NB4 (cell line): ENCODE results near the gene ART1.

Experiments
- DNase-seq: peaks from one replicate; pipeline ENCODE4 v3.0.0; 2010; ENCODE audit warnings: low read depth
- H3K4me3 ChIP-seq: one replicate; pipeline ENCODE4 v1.5.1; 2011; ENCODE audit warnings: mild to moderate bottlenecking, low read depth, low read length, moderate library complexity
- MYC ChIP-seq: IDR thresholded peaks from 2 replicates; pipeline ENCODE4 v1.6.1; 2011; ENCODE audit warnings: low read depth, low read length
- POLR2A ChIP-seq: IDR thresholded peaks from 2 replicates; pipeline ENCODE4 v1.6.1; 2011; ENCODE audit warnings: mild to moderate bottlenecking; ENCODE audit not compliant: insufficient read length; ENCODE audit errors: extremely low read depth
- TF ChIP-seq, protein P1 (sequence below): IDR thresholded peaks from 2 replicates; pipeline ENCODE4 v1.6.1; 2011; ENCODE audit warnings: low read depth, low read length
- TF ChIP-seq, protein P2 (sequence below): IDR thresholded peaks from one replicate; pipeline ENCODE4 v1.5.1; 2012; ENCODE audit warnings: low read depth, low read length

The ART1 gene

DNA sequence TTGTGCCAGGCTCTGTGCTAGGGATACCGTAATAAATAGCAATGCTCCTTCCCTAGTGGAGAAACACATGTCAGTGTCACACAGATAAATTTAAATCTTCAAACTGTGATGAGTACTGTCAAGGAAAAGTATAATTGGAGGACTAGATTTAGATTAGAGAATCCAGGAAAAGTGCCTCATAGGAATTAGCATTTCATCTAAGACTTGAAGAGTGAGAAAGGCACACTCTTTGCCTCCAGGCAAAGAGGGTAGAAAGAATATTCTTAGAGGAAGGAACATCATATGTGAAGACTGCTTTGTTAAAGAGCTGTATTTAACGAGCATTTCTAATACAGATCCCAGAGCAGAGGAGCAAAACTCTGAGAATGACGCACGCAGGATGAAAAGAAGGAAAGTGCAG is 34.1 kb upstream of the ART1 start:
- no peak overlapping the region for H3K4me3 ChIP-seq
- DNase-seq: no peak
- TF ChIP-seq POLR2A (no peak), MYC (no peak)
- TF ChIP-seq, protein P1, sequence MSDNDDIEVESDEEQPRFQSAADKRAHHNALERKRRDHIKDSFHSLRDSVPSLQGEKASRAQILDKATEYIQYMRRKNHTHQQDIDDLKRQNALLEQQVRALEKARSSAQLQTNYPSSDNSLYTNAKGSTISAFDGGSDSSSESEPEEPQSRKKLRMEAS: no peak
- TF ChIP-seq, protein P2, sequence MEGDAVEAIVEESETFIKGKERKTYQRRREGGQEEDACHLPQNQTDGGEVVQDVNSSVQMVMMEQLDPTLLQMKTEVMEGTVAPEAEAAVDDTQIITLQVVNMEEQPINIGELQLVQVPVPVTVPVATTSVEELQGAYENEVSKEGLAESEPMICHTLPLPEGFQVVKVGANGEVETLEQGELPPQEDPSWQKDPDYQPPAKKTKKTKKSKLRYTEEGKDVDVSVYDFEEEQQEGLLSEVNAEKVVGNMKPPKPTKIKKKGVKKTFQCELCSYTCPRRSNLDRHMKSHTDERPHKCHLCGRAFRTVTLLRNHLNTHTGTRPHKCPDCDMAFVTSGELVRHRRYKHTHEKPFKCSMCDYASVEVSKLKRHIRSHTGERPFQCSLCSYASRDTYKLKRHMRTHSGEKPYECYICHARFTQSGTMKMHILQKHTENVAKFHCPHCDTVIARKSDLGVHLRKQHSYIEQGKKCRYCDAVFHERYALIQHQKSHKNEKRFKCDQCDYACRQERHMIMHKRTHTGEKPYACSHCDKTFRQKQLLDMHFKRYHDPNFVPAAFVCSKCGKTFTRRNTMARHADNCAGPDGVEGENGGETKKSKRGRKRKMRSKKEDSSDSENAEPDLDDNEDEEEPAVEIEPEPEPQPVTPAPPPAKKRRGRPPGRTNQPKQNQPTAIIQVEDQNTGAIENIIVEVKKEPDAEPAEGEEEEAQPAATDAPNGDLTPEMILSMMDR: no peak

DNA sequence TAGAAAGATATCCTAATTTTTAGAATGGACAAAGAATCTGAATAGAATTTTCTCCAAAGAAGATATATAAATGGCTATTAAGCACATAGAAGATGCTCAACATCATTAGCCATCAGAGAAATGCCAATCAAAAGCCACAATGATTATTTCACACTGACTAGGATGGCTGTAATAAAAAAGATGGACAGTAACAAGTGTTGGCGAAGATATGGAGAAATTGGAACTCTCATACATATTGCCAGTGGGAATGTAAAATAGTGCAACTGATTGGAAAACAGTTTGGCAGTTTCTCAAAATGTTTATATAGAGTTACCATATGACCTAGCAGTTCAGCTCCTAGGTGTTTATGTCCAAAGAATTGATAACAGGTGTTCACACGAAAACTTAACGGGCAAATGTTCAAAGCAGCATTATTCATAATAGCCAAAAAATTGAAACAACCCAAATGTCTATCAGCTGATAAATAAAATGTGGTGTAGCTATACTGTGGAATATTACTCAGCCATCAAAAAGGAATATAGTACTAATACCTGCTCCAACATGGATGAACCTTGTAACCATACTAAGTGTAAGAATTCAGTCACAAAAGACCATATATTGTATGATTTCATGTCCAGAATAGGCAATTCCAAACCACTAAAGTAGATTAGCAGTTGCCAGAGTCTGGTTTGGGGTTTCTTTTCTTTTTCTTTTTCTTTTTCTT is 32.8 kb upstream of the ART1 start:
- H3K4me3 ChIP-seq: no peak overlapping the region
- DNase-seq: no peak
- TF ChIP-seq, protein P2: no peak
- TF ChIP-seq POLR2A (no peak), MYC (no peak)
- TF ChIP-seq, protein P1: no peak

DNA sequence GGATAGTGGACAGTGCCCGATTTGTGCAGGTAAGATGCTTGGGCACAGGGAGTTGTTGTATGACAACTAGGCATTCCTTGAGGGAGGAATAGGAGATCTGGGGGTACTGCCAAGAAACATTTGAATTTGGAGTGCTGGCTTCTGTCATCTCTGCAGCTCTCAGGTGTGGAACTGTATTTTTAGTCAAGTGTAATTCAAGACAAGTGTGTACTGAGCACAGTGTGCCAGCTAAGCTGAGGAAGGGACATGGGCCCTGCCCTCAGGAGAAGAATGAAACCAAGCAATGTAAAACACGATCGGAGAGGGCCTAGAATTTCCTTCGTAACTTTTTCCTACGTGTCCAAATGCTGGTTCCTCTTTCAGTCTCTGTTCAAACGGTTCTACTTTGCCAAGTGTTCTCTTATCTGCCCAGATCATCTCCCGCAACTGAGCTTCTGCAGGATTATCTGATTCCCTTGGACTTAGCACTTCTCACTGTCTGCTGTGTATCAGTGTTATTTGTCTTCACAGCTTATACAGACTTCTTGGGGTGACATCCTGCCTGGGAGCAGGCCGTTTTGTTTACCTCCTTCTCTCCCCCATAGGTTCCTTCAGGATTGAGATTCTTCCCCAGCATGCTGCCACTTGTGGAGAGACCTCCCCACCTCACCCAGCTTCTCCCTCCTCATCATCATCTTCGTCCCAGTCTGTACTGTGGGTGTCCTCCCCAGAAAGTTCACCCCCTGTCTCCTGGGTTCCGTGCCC is 30.8 kb upstream of the ART1 start:
- TF ChIP-seq MYC (no peak), POLR2A (no peak)
- TF ChIP-seq, protein P2: no peak
- TF ChIP-seq, protein P1: no peak
- no peak overlapping the region for H3K4me3 ChIP-seq
- DNase-seq: peak; percentile 37

DNA sequence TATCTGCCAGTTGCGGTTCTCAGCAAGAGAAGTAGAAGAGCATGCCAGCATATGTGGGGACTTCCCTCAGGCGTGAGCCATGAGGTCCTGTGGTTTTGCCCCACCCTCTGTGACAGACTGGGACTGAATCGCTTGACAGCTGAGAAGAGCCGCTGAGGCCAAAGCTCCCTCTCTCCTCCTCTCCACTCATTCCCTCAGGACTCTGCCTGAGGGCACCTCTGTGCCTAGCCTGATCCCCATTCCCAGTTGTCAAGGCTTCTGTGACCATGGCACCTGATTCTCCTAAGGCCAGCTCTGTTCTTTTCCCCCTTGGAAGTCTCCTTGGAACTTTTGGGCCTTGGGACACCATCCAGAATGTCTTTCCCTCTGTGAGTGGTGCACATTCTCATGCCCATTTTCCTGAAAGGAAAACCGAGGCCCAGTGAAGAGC is 30.2 kb upstream of the ART1 start:
- no peak for TF ChIP-seq MYC
- TF ChIP-seq, protein P1: peak; percentile 40
- TF ChIP-seq POLR2A: no peak
- peak; percentile 68 for DNase-seq
- H3K4me3 ChIP-seq: no peak overlapping the region

DNA sequence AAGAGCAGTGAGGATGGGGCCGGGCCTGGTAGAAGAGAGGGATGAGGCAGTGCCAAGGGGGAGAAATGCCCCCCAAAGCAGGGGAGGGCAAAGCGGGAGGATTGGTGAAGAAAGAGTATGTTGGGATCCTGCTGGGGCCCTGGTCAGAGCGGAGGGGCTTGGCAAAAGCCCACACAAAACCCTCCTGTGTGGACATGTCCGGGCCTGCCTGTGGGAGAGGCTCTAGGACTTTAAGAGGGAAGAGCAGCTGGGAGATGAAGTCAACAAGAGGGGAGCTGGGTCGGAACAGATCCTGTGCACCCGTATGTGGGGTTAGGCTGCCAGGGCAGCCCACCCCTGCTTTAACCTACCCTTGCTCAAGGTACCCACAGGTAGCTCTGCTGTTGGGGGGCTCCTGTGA is 28.9 kb upstream of the ART1 start:
- H3K4me3 ChIP-seq: no peak overlapping the region
- TF ChIP-seq POLR2A (no peak), MYC (no peak)
- TF ChIP-seq, protein P1: no peak
- TF ChIP-seq, protein P2: no peak
- DNase-seq: no peak
